Cerebellar cortex (tissue), 1 donor: ENCODE measurements around the gene CACNA1C.
"Not testable (repeated sequence)": the region's sequence is repeated elsewhere in the genome, so short reads cannot be mapped to it uniquely, and the experiment has no call there.

ENCODE experiments used
- DNase-seq: peaks from one replicate; pipeline ENCODE4 v3.0.0-alpha.2; 2015; ENCODE audit warnings: low spot score

CACNA1C gene

DNA sequence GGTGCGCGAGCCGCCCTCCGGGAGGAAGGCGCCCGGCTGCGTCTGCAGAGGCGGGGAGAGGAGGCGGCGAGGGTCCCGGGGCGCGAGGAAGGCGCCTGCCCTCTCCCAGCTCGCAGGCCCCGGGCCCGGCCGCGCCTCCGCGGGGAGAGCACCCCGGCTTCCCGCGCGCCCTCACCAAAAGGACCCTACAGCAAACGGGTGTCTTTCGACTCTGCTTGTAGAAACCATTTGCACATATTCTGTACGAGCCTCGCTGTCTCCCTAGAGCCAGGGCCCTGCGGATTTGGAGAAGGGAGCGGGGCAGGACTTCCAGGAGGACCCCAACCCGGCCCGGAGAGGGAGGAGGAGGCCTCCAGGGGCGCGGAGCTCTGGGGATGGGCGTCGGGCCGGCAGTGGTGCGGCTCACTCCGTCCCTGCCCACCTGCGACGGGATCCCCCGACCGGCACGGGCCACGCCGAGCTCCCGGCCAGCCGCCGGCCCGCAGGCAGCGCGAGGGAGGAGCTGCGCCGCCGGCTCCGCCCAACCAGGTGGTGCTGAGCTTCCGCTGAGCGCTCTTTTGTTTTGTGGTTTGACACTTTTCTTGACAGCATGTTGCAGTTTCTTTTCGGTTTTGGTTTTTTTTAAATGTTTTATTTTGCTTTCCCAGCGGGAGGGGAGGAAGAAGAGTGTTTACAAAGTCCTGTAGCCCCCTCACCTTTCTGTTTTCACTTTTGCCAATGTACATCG, 638.7 kb downstream of the CACNA1C start:
- DNase-seq: no peak

GRCh38 chr12:2692080-2692479, 639.3 kb downstream of the CACNA1C start:
- no peak for DNase-seq

DNA sequence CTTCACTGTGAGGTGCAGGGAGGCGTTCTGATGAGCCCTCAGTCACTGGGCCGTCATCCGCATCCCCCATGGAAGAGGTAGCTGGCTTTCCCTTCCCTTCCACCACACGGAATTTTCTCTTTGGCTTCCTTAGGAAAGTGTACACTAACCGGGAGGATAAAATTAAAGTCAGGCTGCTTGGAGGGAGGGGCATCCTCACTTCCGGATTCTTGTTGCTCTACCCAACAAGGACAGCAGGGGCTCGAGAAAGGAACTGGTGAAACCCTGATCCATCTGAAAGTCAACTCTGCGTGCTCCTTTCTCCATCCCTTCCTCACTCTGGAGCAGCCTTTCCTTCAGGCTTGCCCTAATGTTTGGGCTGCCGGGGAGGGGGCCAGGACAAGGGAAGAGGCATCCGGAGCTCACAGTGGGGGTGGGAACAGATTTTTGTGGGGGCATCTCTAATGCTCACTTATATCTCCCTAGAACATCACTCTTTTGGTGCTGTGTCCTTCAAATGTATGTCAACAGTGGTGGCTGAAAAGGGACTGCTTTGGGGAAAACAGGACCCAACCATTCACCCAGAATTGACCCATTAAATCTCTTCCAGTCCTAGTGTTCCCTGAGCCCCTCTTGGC, 640.6 kb downstream of the CACNA1C start:
- no peak for DNase-seq

DNA sequence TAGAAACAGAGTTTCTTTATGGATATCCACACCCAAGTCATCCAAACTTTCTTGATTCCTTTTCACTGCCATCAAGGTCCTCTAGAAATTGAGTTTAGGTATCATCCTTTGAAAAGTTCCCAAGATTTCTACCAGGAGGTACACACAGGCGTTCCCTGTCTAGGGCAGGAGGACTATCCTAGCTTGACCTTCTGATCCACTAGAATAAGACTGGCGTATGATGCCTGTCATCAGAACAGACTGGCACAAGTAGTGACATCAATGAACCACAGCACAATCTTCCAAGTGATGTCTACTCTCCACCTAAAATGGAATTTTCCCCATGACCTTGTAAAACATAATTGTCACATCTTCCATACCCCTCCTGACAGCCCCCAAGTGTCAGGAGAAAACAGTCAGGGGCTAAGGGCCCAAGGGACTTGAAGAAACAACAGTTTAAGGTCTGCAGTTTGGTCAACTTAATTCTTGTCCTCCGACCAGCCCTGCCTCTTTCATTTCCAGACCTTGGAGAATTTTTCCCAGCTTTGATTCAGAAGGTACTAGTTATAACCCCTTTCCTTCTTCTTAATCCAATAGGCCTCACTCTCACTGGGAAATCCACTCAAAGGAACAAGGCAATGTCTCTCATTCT, 641.3 kb downstream of the CACNA1C start:
- no peak for DNase-seq

DNA sequence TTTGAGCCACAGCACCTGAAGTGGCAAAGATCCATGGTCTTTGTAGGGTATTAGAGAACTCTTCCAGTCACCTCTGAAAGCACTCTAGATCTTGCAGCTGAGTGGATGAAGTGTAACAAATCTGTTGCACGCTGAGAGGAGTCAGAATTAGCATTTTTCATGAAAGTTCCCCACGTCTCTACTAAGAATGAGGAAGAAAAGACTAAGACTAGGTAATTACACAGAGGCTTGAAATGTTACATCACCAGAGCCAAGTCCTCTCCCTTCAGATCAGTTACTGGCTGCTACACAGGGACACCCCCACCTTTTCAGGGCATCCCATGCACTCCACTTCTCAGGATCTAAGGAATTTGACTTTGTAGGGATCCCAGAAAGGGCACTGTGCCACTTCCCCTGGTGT, 643.3 kb downstream of the CACNA1C start:
- DNase-seq: no peak

- no peak for DNase-seq
These were observed 644.4 kb downstream of the CACNA1C start for GRCh38 chr12:2697057-2697800.

DNA sequence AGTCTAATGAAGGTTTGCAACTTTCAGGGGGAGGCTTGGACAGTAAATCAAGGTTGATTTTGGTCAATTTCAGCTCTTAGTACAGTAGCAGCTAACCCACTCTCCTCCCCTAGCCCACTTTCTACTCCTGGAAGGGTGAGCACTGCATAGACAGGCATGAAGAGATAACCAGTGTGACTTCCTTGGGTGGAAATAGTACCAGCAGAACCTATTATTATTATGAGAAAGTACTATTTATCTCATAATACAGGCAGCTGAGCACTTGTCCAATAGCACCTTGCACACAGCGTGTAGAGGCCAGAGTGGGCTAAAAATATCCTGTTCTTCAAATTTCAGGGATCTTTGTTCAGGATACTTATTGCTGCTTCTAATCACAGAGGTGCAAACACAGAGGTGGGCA, 645.8 kb downstream of the CACNA1C start:
- no peak for DNase-seq

GRCh38 chr12:2710701-2711100, 657.9 kb downstream of the CACNA1C start:
- DNase-seq: no peak

DNA sequence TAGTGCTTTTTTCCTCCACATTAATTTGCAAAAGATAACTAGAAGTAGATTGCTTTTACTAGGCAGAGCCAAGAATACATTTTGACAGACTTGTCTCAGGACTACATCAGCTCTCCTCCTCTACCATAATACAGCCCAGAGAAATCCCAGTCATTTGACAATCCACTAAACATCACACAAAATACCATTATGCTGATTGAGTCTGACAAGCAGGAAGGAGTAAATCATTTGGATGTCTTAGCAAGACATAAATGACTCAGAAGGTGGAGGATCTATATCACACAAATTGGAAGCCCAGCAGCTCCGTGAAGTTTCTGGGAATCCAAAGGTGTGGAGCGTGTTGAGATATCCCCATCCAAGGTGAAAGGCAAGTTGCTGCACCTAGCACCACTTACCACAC, 666.6 kb downstream of the CACNA1C start:
- DNase-seq: no peak

GRCh38 chr12:2722806-2723205, 670.0 kb downstream of the CACNA1C start:
- no peak for DNase-seq

- DNase-seq: no peak
These were observed 679.5 kb downstream of the CACNA1C start for GRCh38 chr12:2732290-2732689.

GRCh38 chr12:2733493-2734355, 680.9 kb downstream of the CACNA1C start:
- DNase-seq: no peak

GRCh38 chr12:2735432-2735831, 682.6 kb downstream of the CACNA1C start:
- no peak for DNase-seq

GRCh38 chr12:2737656-2738241, 685.0 kb downstream of the CACNA1C start:
- peak; percentile 35 for DNase-seq

GRCh38 chr12:2739069-2739468, 686.3 kb downstream of the CACNA1C start:
- DNase-seq: no peak

- peak; percentile 81 for DNase-seq
These were observed 687.2 kb downstream of the CACNA1C start for GRCh38 chr12:2739832-2740641.

- DNase-seq: not testable (repeated sequence)
These were observed 689.2 kb downstream of the CACNA1C start for GRCh38 chr12:2742037-2742436.

GRCh38 chr12:2743478-2743877, 690.7 kb downstream of the CACNA1C start:
- DNase-seq: no peak

DNA sequence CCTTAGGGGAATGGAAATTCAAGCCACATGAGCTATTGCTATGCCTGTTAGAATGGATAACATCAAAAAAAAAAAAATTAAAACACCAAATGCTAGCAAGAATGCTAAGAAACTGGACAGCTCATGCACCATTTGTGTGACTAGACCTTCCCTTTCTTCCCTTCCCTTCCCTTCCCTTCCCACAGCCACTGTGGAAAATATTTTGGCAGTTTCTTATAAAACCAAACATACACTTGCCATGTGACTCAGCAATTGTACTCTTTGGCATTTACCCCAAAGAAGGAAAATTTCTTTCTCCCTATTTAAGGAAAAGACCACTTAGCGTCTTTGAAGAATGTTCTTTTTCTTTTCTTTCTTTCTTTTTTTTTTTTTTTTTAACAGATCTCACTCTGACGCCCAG, 692.9 kb downstream of the CACNA1C start:
- DNase-seq: no peak
